Measurements from ENCODE around the gene FTCD. TPM values are rescaled to one million over a fixed set of nuclear protein-coding genes. Genes with fewer than 3 reads are reported as not detected.
A peak's percentile ranks its signal among the peaks of the same experiment; 100 is the strongest.

The FTCD gene
- total and polyA plus RNA-seq, 9 of the 15 experiments (the other 6 are each of a cell fraction or from before 2014, with no cell fraction given) = 0.11 to 1.6 (median 0.67) TPM; not detected in 5

DNA sequence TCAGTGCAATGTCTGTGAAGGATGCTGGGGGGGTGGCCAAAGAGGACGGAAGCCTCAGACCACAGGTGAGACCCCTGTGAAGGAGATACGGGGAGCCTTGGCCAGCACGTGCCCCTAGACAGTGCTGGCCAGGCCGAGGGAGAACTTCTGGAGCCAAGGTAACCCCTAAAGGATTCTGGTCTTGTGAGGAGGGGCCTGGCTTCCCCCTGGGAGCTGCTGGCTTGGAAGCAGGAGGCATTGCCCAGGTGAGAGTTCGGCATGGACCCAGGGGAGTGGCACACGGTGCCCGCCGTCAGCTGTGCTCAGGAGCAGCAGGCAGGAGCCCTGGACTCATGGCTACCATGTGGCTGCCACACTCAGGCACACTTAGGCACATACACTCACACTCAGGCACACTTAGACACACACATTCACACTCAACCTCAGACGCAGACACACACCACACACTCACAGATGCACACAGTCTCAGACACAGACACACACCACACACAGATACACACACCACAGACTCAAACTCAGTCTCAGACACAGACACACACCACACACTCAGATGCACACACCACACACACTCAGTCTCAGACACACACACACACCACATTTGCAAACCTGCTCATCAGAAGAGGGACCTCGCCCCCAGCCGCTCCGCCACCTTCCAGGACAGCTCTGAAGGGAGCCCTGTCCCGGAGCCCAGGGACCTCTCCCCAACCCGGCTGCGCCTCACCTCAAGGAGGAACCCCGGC, 58.6 kb downstream of the FTCD start:
- H3K9me3 ChIP-seq (replicated peaks; ENCODE audit: control insufficient read depth, insufficient read depth, low read depth, low read length) = no peaks in the 10 kb centered on the region
- H3K9ac ChIP-seq (ENCODE audit: insufficient read depth in 1 of 2, low read depth in 2 of 2, low read length in 2 of 2) = no peak overlapping the region
- no peak overlapping the region for H3K4me3 ChIP-seq
- H3K79me2 ChIP-seq (ENCODE audit: control insufficient read depth, insufficient read depth, low read length) = no peaks in the 10 kb centered on the region
- H3K4me2 ChIP-seq (ENCODE audit: insufficient read depth, low read length) = no peak overlapping the region
- 0 out of 2 replicates have a peak, but pooled peaks cover 6% of the 10 kb centered on the region for H4K20me1 ChIP-seq (replicated peaks; ENCODE audit: control insufficient read depth, insufficient read depth, low read length)
- no peak for TF ChIP-seq TFAM (CRISPR knock-in tag; conservative IDR thresholded peaks at IDR 0.05)
- no peak for TF ChIP-seq CTCFL (IDR thresholded peaks at IDR 0.05; ENCODE audit: borderline replicate concordance, insufficient read depth, low read depth, low read length, poor library complexity, severe bottlenecking)
- TF ChIP-seq NR3C1 (CRISPR knock-in tag; IDR thresholded peaks at IDR 0.05) = no peak
- TF ChIP-seq PRMT5 (CRISPR knock-in tag; IDR thresholded peaks at IDR 0.05) = no peak
- TF ChIP-seq, protein P1, sequence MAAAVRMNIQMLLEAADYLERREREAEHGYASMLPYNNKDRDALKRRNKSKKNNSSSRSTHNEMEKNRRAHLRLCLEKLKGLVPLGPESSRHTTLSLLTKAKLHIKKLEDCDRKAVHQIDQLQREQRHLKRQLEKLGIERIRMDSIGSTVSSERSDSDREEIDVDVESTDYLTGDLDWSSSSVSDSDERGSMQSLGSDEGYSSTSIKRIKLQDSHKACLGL (CRISPR knock-in tag; IDR thresholded peaks at IDR 0.05; ENCODE audit: borderline replicate concordance, poor library complexity, severe bottlenecking) = no peak
- no TSS peak for BruUV-seq (replicated peaks)
- FAIRE-seq = peak; percentile 91
- ChIA-PET CTCF (ENCODE audit: low intra/inter-chr PET ratio) (no interaction called here), POLR2A (interaction anchor here (0.7 kb wide), 1 partner anchor 118 kb away, joined by 3 read pairs; no protein-coding TSS in a partner anchor)
- 7% methylated on average over 16 of the region's 16 CpGs for WGBS (ENCODE audit: insufficient coverage, low coverage, missing lambda C conversion rate)
- H2AFZ ChIP-seq (ENCODE audit: low read depth, low read length) = no peak overlapping the region
- peaks cover 0 to 24% of the 10 kb centered on the region in 2 experiments; a peak in 2 of 5 replicates for H3K4me1 ChIP-seq (replicated peaks in 1 of 2; ENCODE audit: control insufficient read depth in 2 of 2, insufficient read depth in 2 of 2, low read length in 2 of 2)
- no peak for ATAC-seq
- peaks cover 28 to 63% of the 10 kb centered on the region in 2 experiments for H3K27me3 ChIP-seq (ENCODE audit: control insufficient read depth in 2 of 2, insufficient read depth in 2 of 2, low read length in 2 of 2)
- in situ Hi-C loops (cut with MboI) (no loop called here), intact Hi-C loops (cut with micrococcal nuclease) (loop anchor here (5.0 kb wide), 1 partner anchor 124 kb away; no protein-coding TSS in a partner anchor)
- no peak overlapping the region for H3K27ac ChIP-seq (ENCODE audit: extremely low read depth, low read depth, low read length)
- peak in 2 of 4 experiments; percentile 10 to 12 for DNase-seq (ENCODE audit: extremely low read depth in 1 of 4, low spot score in 3 of 4)
- no peaks in the 10 kb centered on the region for H3K9me1 ChIP-seq (ENCODE audit: control insufficient read depth, insufficient read depth, low read length)
- no peaks in the 10 kb centered on the region for H3K36me3 ChIP-seq (ENCODE audit: control insufficient read depth, insufficient read depth, low read length)
